H1 (cell line): ENCODE data around the gene TRABD2B. TPM values are rescaled to one million over a fixed set of nuclear protein-coding genes. Genes with fewer than 3 reads are reported as not detected.

Experiments
- CTCF ChIA-PET: fragments of 300-600 bp; sonication (Branson Sonifier 250); formaldehyde crosslinking; loops from one replicate; lab custom pipeline; 2021; ENCODE audit not compliant: partially characterized antibody; lab: Charles Lee
- POLR2A ChIA-PET: fragments of 300-600 bp; sonication (Branson Sonifier 250); formaldehyde crosslinking; loops from one replicate; lab custom pipeline; 2021; ENCODE audit warnings: inconsistent platforms; ENCODE audit not compliant: partially characterized antibody; lab: Charles Lee
- DNase-seq, 2 experiments: peaks; one replicate each; pipeline versions ENCODE4 v3.0.0 to v3.0.0-alpha.2; 2010 to 2022; ENCODE audit warnings: low spot score in 2 of 2, low read depth in 1 of 2, mixed read lengths in 1 of 2
- FAIRE-seq: peaks from 2 replicates; lab custom pipeline; 2011; peaks lifted over from hg19 to GRCh38; lab: Jason Lieb, UNC
- H2AFZ ChIP-seq: 2 replicates; pipeline ENCODE4 v1.8.1; 2012; ENCODE audit warnings: low read length, inconsistent platforms
- H2AK5ac ChIP-seq: 2 replicates; pipeline ENCODE4 v1.6.1; 2013; ENCODE audit warnings: low read depth, low read length
- H2BK120ac ChIP-seq: replicated peaks from 2 replicates; pipeline ENCODE3; 2013; ENCODE audit warnings: low read depth, low read length, inconsistent platforms
- H2BK12ac ChIP-seq: 2 replicates; pipeline ENCODE4 v1.6.1; 2013; ENCODE audit warnings: low read depth, low read length
- H2BK15ac ChIP-seq: 2 replicates; pipeline ENCODE4 v1.6.1; 2013; ENCODE audit warnings: low read length
- H2BK20ac ChIP-seq: 2 replicates; pipeline ENCODE4 v1.6.1; 2013; ENCODE audit warnings: low read length
- H2BK5ac ChIP-seq: 2 replicates; pipeline ENCODE4 v1.6.1; 2013; ENCODE audit warnings: low read depth, low read length
- H3K14ac ChIP-seq: 2 replicates; pipeline ENCODE4 v1.6.1; 2013; ENCODE audit warnings: inconsistent platforms; ENCODE audit not compliant: insufficient read length
- H3K18ac ChIP-seq: 2 replicates; pipeline ENCODE4 v1.6.1; 2013; ENCODE audit warnings: low read length; ENCODE audit errors: extremely low read depth
- H3K23ac ChIP-seq: 2 replicates; pipeline ENCODE4 v1.6.1; 2013; ENCODE audit warnings: inconsistent platforms; ENCODE audit not compliant: insufficient read length
- H3K23me2 ChIP-seq: 2 replicates; pipeline ENCODE4 v1.6.1; 2013; ENCODE audit warnings: low read depth, low read length
- H3K27ac ChIP-seq: 2 replicates; pipeline ENCODE4 v1.6.1; 2011; ENCODE audit warnings: low read depth, low read length, inconsistent platforms
- H3K27me3 ChIP-seq, 4 experiments: replicated peaks in 1 of 4; 1 replicate in 1 of 4; 2 replicates in 3 of 4; pipeline versions ENCODE4 v1.6.1 to v1.8.1; 2011 to 2013; ENCODE audit warnings: low read length in 3 of 4, mild to moderate bottlenecking in 3 of 4, inconsistent platforms in 2 of 4, mixed read lengths in 2 of 4, moderate library complexity in 1 of 4; ENCODE audit not compliant: control insufficient read depth in 3 of 4, insufficient read depth in 3 of 4; ENCODE audit errors: extremely low read depth in 1 of 4
- H3K36me3 ChIP-seq, 4 experiments: 2 replicates each; pipeline versions ENCODE4 v1.6.1 to v1.8.1; 2011 to 2013; ENCODE audit warnings: mild to moderate bottlenecking in 4 of 4, low read length in 3 of 4, moderate library complexity in 2 of 4, control low read depth in 1 of 4, inconsistent platforms in 1 of 4; ENCODE audit not compliant: insufficient read depth in 4 of 4, control insufficient read depth in 2 of 4
- H3K4ac ChIP-seq: replicated peaks from 2 replicates; pipeline ENCODE3; 2013; ENCODE audit warnings: low read length, low read depth, mixed read lengths, inconsistent platforms; ENCODE audit not compliant: insufficient read length
- H3K4me1 ChIP-seq, 4 experiments: replicated peaks in 1 of 4; 1 replicate in 1 of 4; 2 replicates in 3 of 4; pipeline versions ENCODE4 v1.6.1 to v1.8.1; 2011 to 2013; ENCODE audit warnings: low read length in 3 of 4, inconsistent platforms in 2 of 4, mixed read lengths in 1 of 4; ENCODE audit not compliant: insufficient read depth in 4 of 4, control insufficient read depth in 3 of 4
- H3K4me2 ChIP-seq, 2 experiments: 2 replicates each; pipeline versions ENCODE4 v1.6.1 to v1.8.1; 2011 to 2013; ENCODE audit warnings: low read depth in 2 of 2, low read length in 2 of 2, control low read depth in 1 of 2, inconsistent platforms in 1 of 2, mild to moderate bottlenecking in 1 of 2; ENCODE audit not compliant: insufficient read depth in 1 of 2
- H3K4me3 ChIP-seq, 4 experiments: fragments of 200-600, 300-600 bp in 1 of 4; sonication (generic), shearing (Covaris generic), sonication (Bioruptor Twin) in 1 of 4; 2 replicates each; pipeline versions ENCODE4 v1.5.1 to v1.8.1; 2011 to 2016; ENCODE audit warnings: low read length in 4 of 4, low read depth in 3 of 4, control low read depth in 2 of 4, inconsistent platforms in 2 of 4, mild to moderate bottlenecking in 2 of 4, mixed read lengths in 1 of 4, moderate library complexity in 1 of 4; ENCODE audit not compliant: insufficient read depth in 2 of 4; ENCODE audit errors: extremely low read depth in 1 of 4
- H3K56ac ChIP-seq: replicated peaks from 2 replicates; pipeline ENCODE3; 2013; ENCODE audit warnings: low read depth, mild to moderate bottlenecking, mixed read lengths, low read length, inconsistent platforms; ENCODE audit not compliant: insufficient read length
- H3K79me1 ChIP-seq: 2 replicates; pipeline ENCODE4 v1.6.1; 2013; ENCODE audit warnings: low read depth, low read length, control low read depth
- H3K79me2 ChIP-seq, 2 experiments: 2 replicates each; pipeline versions ENCODE4 v1.6.1 to v1.8.1; 2012 to 2013; ENCODE audit warnings: low read length in 2 of 2, mild to moderate bottlenecking in 2 of 2, inconsistent platforms in 1 of 2; ENCODE audit not compliant: insufficient read depth in 2 of 2, control insufficient read depth in 1 of 2
- H3K9ac ChIP-seq, 4 experiments: replicated peaks in 1 of 4; 1 replicate in 1 of 4; 2 replicates in 3 of 4; pipeline versions ENCODE4 v1.6.1 to v1.8.1; 2011 to 2013; ENCODE audit warnings: low read depth in 3 of 4, low read length in 3 of 4, control low read depth in 2 of 4, mild to moderate bottlenecking in 2 of 4, moderate library complexity in 2 of 4, inconsistent platforms in 1 of 4; ENCODE audit errors: extremely low read depth in 1 of 4
- H3K9me3 ChIP-seq, 2 experiments: 2 replicates each; pipeline versions ENCODE4 v1.6.1 to v1.8.1; 2012 to 2013; ENCODE audit warnings: mild to moderate bottlenecking in 2 of 2, moderate library complexity in 2 of 2, control low read depth in 1 of 2, inconsistent platforms in 1 of 2, low read depth in 1 of 2, low read length in 1 of 2, mixed read lengths in 1 of 2; ENCODE audit not compliant: insufficient read depth in 2 of 2
- H4K20me1 ChIP-seq, 2 experiments: replicated peaks in 1 of 2; 2 replicates each; pipeline versions ENCODE3 to v1.8.1; 2011 to 2013; ENCODE audit warnings: inconsistent platforms in 2 of 2, low read length in 2 of 2, mild to moderate bottlenecking in 1 of 2; ENCODE audit not compliant: insufficient read depth in 2 of 2, control insufficient read depth in 1 of 2
- H4K5ac ChIP-seq: 2 replicates; pipeline ENCODE4 v1.6.1; 2013; ENCODE audit warnings: low read length, low read depth, mixed read lengths, inconsistent platforms; ENCODE audit not compliant: insufficient read length
- H4K8ac ChIP-seq: 2 replicates; pipeline ENCODE4 v1.8.0; 2013; ENCODE audit warnings: mild to moderate bottlenecking, moderate library complexity, low read length, inconsistent platforms; ENCODE audit not compliant: insufficient read depth; ENCODE audit errors: extremely low read depth
- H4K91ac ChIP-seq: replicated peaks from 2 replicates; pipeline ENCODE3; 2013; ENCODE audit warnings: low read length, mixed read lengths, inconsistent platforms; ENCODE audit not compliant: insufficient read length
- CTCF ChIP-seq, 3 experiments: IDR thresholded peaks; 1 replicate in 2 of 3; 2 replicates in 1 of 3; pipeline versions ENCODE4 v1.5.1 to v1.6.1; 2011; ENCODE audit warnings: low read length in 3 of 3, mild to moderate bottlenecking in 3 of 3, inconsistent platforms in 2 of 3, low read depth in 1 of 3, moderate library complexity in 1 of 3; ENCODE audit not compliant: insufficient read depth in 1 of 3; ENCODE audit errors: control extremely low read depth in 1 of 3
- RAD21 ChIP-seq, 2 experiments: IDR thresholded peaks in 1 of 2; conservative IDR thresholded peaks in 1 of 2; 2 replicates each; pipeline ENCODE4 v1.6.1; 2011; ENCODE audit warnings: low read depth in 2 of 2, low read length in 2 of 2, improper control_type of control experiment in 1 of 2, inconsistent platforms in 1 of 2, mild to moderate bottlenecking in 1 of 2, moderate library complexity in 1 of 2
- SRF ChIP-seq: IDR thresholded peaks from 2 replicates; pipeline ENCODE4 v1.6.1; 2011; ENCODE audit warnings: mild to moderate bottlenecking, low read depth, low read length, moderate library complexity
- WGBS, 2 experiments: shearing (Covaris generic) in 1 of 2; methylation state at CpG; one replicate each; pipeline versions ENCODE4 v1.1.6 to v1.1.7; 2013 to 2015; ENCODE audit warnings: low lambda C conversion rate in 2 of 2, mixed read lengths in 2 of 2, inconsistent platforms in 1 of 2, low coverage in 1 of 2, missing lambda C conversion rate in 1 of 2; ENCODE audit not compliant: insufficient replicate concordance in 2 of 2, insufficient coverage in 1 of 2, insufficient read length in 1 of 2; ENCODE audit errors: extremely low coverage in 1 of 2, missing lambda C conversion rate in 1 of 2; 5-methylcytosine and 5-hydroxymethylcytosine counted together
- polyA plus RNA-seq, 7 experiments: library from polyadenylated mRNA; depleted of rRNA in 3 of 7; stranded (reverse) in 5 of 7; unstranded in 2 of 7; fragments of >200 nt in 5 of 7; fragments of 200-250 nt in 2 of 7; gene quantifications; 1 replicate in 5 of 7; 2 replicates in 1 of 7; 4 replicates in 1 of 7; pipeline versions ENCODE4 v1.2.1 to v1.2.3, GENCODE V29; 2011 to 2013; ENCODE audit warnings: missing spikeins in 2 of 7, mixed read lengths in 2 of 7
- total RNA-seq: library from RNA; stranded (reverse); fragmentation: NEBNext Ultra II Directional; extraction: Animal tissue kit (Norgen Biotek cat#: 25700); gene quantifications from 2 replicates; pipeline ENCODE4 v1.2.1, GENCODE V29; 2021

TRABD2B gene
- total and polyA plus RNA-seq, 2 of the 8 experiments (the other 6 are each of a cell fraction or from before 2014, with no cell fraction given) = 0.95 to 3.4 TPM

- H3K23ac ChIP-seq = no peak overlapping the region
- no peak overlapping the region for H3K27ac ChIP-seq
- H3K36me3 ChIP-seq = no peaks in the 10 kb centered on the region
- H3K9ac ChIP-seq = no peak overlapping the region
- WGBS, 2 experiments = 69% methylated on average over 6 of the region's 6 CpGs; no CpG with 5 or more reads in 1 of the 2 experiments
- H2AK5ac ChIP-seq = no peak overlapping the region; the same call in 1 of the 2 replicates
- H4K5ac ChIP-seq = no peak overlapping the region
- no peaks in the 10 kb centered on the region for H3K9me3 ChIP-seq
- H2BK20ac ChIP-seq = 0 out of 2 replicates have a peak overlapping the region, but pooled peaks have one; percentile 21
- H3K14ac ChIP-seq = no peak overlapping the region
- no peaks in the 10 kb centered on the region for H3K79me1 ChIP-seq
- H3K79me2 ChIP-seq = no peaks in the 10 kb centered on the region
- 0 out of 4 replicates have a peak, but pooled peaks of 1 of the 3 experiments have one; percentile 2 for TF ChIP-seq CTCF (IDR thresholded peaks at IDR 0.05; ENCODE audit: control extremely low read depth in 1 of 3, insufficient read depth in 1 of 3, low read depth in 1 of 3, low read length in 3 of 3)
- 0 out of 4 replicates have a peak, but pooled peaks of 1 of the 2 experiments have one; percentile 5 for TF ChIP-seq RAD21 (IDR thresholded peaks at IDR 0.05 in 1 of 2, conservative IDR thresholded peaks at IDR 0.05 in 1 of 2; ENCODE audit: low read depth in 2 of 2, low read length in 2 of 2)
- TF ChIP-seq SRF = no peak
- H3K18ac ChIP-seq = peak overlapping the region; percentile 12; the same call in 1 of the 2 replicates
- H3K4me3 ChIP-seq = no peak overlapping the region
- H2BK12ac ChIP-seq = no peak overlapping the region; the same call in 1 of the 2 replicates
- no peak overlapping the region for H4K8ac ChIP-seq
- no peak overlapping the region for H3K56ac ChIP-seq
- no peak overlapping the region for H2BK120ac ChIP-seq
- H3K4me1 ChIP-seq = peaks cover 6 to 26% (median 11%) of the 10 kb centered on the region in 4 experiments
- ChIA-PET POLR2A (no interaction called here), CTCF (interaction anchor here (0.7 to 2.1 kb wide), 6 partner anchors 9 to 87 kb away, joined by 3 to 5 read pairs (median 4); no protein-coding TSS in a partner anchor)
- H3K4me2 ChIP-seq = peak overlapping the region in 1 of 2 experiments; percentile 13; a peak in 2 of 4 replicates
- H3K4ac ChIP-seq = no peak overlapping the region
- no peaks in the 10 kb centered on the region for H3K27me3 ChIP-seq
- no peaks in the 10 kb centered on the region for H3K23me2 ChIP-seq
- no peak overlapping the region for H4K91ac ChIP-seq
- H2AFZ ChIP-seq = no peak overlapping the region
- H2BK5ac ChIP-seq = no peak overlapping the region
- H2BK15ac ChIP-seq = no peak overlapping the region
- H4K20me1 ChIP-seq = no peaks in the 10 kb centered on the region
- DNase-seq (no peak), FAIRE-seq (no peak)
Observed at GRCh38 chr1:47843059-47843458, 154.1 kb downstream of the TRABD2B start.
